ENCODE measurements around the gene OR52E6.

- TF ChIP-seq REST (IDR thresholded peaks at IDR 0.05) = no peak
- TF ChIP-seq JUNB (IDR thresholded peaks at IDR 0.05) = no peak
- no peak for TF ChIP-seq ZC3H11A (IDR thresholded peaks at IDR 0.05)
- no peak for TF ChIP-seq RAD21 (conservative IDR thresholded peaks at IDR 0.05 in 1 of 2, IDR thresholded peaks at IDR 0.05 in 1 of 2)
- TF ChIP-seq POLR2A (IDR thresholded peaks at IDR 0.05; ENCODE audit: low read length) = no peak
- no peak for TF ChIP-seq CTCF (IDR thresholded peaks at IDR 0.05)
- no peak for TF ChIP-seq HES2 (IDR thresholded peaks at IDR 0.05)
- no peak for TF ChIP-seq MYC (IDR thresholded peaks at IDR 0.05; ENCODE audit: borderline replicate concordance, low read length)
- TF ChIP-seq EP300 (IDR thresholded peaks at IDR 0.05) = no peak
- TF ChIP-seq HMGXB4 (CRISPR knock-in tag; IDR thresholded peaks at IDR 0.05; ENCODE audit: borderline replicate concordance) = no peak
- no peak for TF ChIP-seq NR3C1 (IDR thresholded peaks at IDR 0.05)
Measured at GRCh38 chr11:5847711-5848110, 6.0 kb upstream of the OR52E6 start.
